SK-N-SH treated with all-trans-retinoic acid at 6 μM for 48 hours (cell line): ENCODE data around the gene PVALEF.

ENCODE experiments used
- ATAC-seq: fragments of 200-7000 bp; cut with Tn5 transposase; 3 replicates; pipeline ENCODE4 v1.9.1; 2020; ENCODE audit warnings: mild to moderate bottlenecking, moderate library complexity
- BACH2 ChIP-seq: fragments of 250-450 bp; sonication (Bioruptor Pico); IDR thresholded peaks from 2 replicates; pipeline ENCODE4 v1.9.0; 2021; ENCODE audit warnings: mild to moderate bottlenecking, borderline replicate concordance
- CSDC2 ChIP-seq: fragments of 250-450 bp; sonication (Bioruptor Pico); IDR thresholded peaks from 2 replicates; pipeline ENCODE4 v1.5.0; 2020; ENCODE audit warnings: mild to moderate bottlenecking, moderate library complexity
- ESRRG ChIP-seq: fragments of 250-450 bp; sonication (Bioruptor Pico); IDR thresholded peaks from 2 replicates; pipeline ENCODE4 v1.6.1; 2021; ENCODE audit warnings: mild to moderate bottlenecking
- ISL1 ChIP-seq: fragments of 250-450 bp; sonication (Bioruptor Pico); IDR thresholded peaks from 2 replicates; pipeline ENCODE4 v2.1.2; 2022; ENCODE audit warnings: mild to moderate bottlenecking, moderate library complexity
- PPARA ChIP-seq: fragments of 250-450 bp; sonication (Bioruptor Pico); IDR thresholded peaks from 2 replicates; pipeline ENCODE4 v1.5.0; 2020; ENCODE audit warnings: mild to moderate bottlenecking, borderline replicate concordance
- RARB ChIP-seq: fragments of 250-450 bp; sonication (Bioruptor Pico); IDR thresholded peaks from 2 replicates; pipeline ENCODE4 v1.8.0; 2021; ENCODE audit warnings: mild to moderate bottlenecking, moderate library complexity
- SNAI2 ChIP-seq: fragments of 250-450 bp; sonication (Bioruptor Pico); IDR thresholded peaks from 2 replicates; pipeline ENCODE4 v1.5.0; 2020; ENCODE audit warnings: mild to moderate bottlenecking, moderate library complexity
- TCF4 ChIP-seq: fragments of 250-450 bp; sonication (Bioruptor Pico); IDR thresholded peaks from 2 replicates; pipeline ENCODE4 v1.8.0; 2021; ENCODE audit warnings: mild to moderate bottlenecking, moderate library complexity, borderline replicate concordance
- TOX ChIP-seq: fragments of 250-450 bp; sonication (Bioruptor Pico); IDR thresholded peaks from 2 replicates; pipeline ENCODE4 v1.8.0; 2021; ENCODE audit warnings: mild to moderate bottlenecking, moderate library complexity, borderline replicate concordance
- TSHZ2 ChIP-seq: fragments of 250-450 bp; sonication (Bioruptor Pico); IDR thresholded peaks from 2 replicates; pipeline ENCODE4 v1.5.0; 2020; ENCODE audit warnings: mild to moderate bottlenecking, moderate library complexity
- ZFP3 ChIP-seq: fragments of 250-450 bp; sonication (Bioruptor Pico); IDR thresholded peaks from 2 replicates; pipeline ENCODE4 v1.5.0; 2020; ENCODE audit warnings: mild to moderate bottlenecking, moderate library complexity
- ZFP30 ChIP-seq: fragments of 450-650 bp; formaldehyde crosslinking; IDR thresholded peaks from 2 replicates; pipeline ENCODE4 v1.5.0; 2022; ENCODE audit warnings: mild to moderate bottlenecking, moderate library complexity
- ZNF565 ChIP-seq: fragments of 450-650 bp; formaldehyde crosslinking; conservative IDR thresholded peaks from 2 replicates; pipeline ENCODE4 v1.5.0; 2020; ENCODE audit warnings: low read depth, mild to moderate bottlenecking, moderate library complexity
- ZNF70 ChIP-seq: fragments of 450-650 bp; formaldehyde crosslinking; IDR thresholded peaks from 2 replicates; pipeline ENCODE4 v1.5.0; 2020; ENCODE audit warnings: mild to moderate bottlenecking, moderate library complexity
- ZNF8 ChIP-seq: fragments of 450-650 bp; formaldehyde crosslinking; IDR thresholded peaks from 2 replicates; pipeline ENCODE4 v1.5.0; 2020; ENCODE audit warnings: mild to moderate bottlenecking, moderate library complexity
- TF ChIP-seq, protein P1 (sequence below): fragments of 250-450 bp; sonication (Bioruptor Pico); IDR thresholded peaks from 2 replicates; pipeline ENCODE4 v1.8.0; 2021; ENCODE audit warnings: low read depth, mild to moderate bottlenecking, moderate library complexity, borderline replicate concordance
- TF ChIP-seq, protein P2 (sequence below): fragments of 250-450 bp; sonication (Bioruptor Pico); IDR thresholded peaks from 2 replicates; pipeline ENCODE4 v1.8.0; 2020; ENCODE audit warnings: mild to moderate bottlenecking, moderate library complexity, borderline replicate concordance
- TF ChIP-seq, protein P3 (sequence below): fragments of 250-450 bp; sonication (Bioruptor Pico); IDR thresholded peaks from 2 replicates; pipeline ENCODE4 v1.5.1; 2020; ENCODE audit warnings: low read depth, mild to moderate bottlenecking, moderate library complexity
- TF ChIP-seq, protein P4 (sequence below): fragments of 250-450 bp; sonication (Bioruptor Pico); IDR thresholded peaks from 2 replicates; pipeline ENCODE4 v1.5.1; 2021; ENCODE audit warnings: mild to moderate bottlenecking, moderate library complexity

Gene PVALEF

GRCh38 chr17:81228420-81228819 is 63.1 kb downstream of the PVALEF start:
- TF ChIP-seq, protein P1, sequence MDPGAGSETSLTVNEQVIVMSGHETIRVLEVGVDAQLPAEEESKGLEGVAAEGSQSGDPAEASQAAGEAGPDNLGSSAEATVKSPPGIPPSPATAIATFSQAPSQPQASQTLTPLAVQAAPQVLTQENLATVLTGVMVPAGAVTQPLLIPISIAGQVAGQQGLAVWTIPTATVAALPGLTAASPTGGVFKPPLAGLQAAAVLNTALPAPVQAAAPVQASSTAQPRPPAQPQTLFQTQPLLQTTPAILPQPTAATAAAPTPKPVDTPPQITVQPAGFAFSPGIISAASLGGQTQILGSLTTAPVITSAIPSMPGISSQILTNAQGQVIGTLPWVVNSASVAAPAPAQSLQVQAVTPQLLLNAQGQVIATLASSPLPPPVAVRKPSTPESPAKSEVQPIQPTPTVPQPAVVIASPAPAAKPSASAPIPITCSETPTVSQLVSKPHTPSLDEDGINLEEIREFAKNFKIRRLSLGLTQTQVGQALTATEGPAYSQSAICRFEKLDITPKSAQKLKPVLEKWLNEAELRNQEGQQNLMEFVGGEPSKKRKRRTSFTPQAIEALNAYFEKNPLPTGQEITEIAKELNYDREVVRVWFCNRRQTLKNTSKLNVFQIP, result no peak
- TF ChIP-seq TCF4 (CRISPR knock-in tag), result no peak
- no peak for TF ChIP-seq CSDC2 (CRISPR knock-in tag)
- TF ChIP-seq ISL1, result no peak
- TF ChIP-seq ZFP30, result no peak
- TF ChIP-seq, protein P2, sequence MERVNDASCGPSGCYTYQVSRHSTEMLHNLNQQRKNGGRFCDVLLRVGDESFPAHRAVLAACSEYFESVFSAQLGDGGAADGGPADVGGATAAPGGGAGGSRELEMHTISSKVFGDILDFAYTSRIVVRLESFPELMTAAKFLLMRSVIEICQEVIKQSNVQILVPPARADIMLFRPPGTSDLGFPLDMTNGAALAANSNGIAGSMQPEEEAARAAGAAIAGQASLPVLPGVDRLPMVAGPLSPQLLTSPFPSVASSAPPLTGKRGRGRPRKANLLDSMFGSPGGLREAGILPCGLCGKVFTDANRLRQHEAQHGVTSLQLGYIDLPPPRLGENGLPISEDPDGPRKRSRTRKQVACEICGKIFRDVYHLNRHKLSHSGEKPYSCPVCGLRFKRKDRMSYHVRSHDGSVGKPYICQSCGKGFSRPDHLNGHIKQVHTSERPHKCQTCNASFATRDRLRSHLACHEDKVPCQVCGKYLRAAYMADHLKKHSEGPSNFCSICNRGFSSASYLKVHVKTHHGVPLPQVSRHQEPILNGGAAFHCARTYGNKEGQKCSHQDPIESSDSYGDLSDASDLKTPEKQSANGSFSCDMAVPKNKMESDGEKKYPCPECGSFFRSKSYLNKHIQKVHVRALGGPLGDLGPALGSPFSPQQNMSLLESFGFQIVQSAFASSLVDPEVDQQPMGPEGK (CRISPR knock-in tag), result no peak
- TF ChIP-seq TSHZ2 (CRISPR knock-in tag), result no peak
- TF ChIP-seq, protein P3, sequence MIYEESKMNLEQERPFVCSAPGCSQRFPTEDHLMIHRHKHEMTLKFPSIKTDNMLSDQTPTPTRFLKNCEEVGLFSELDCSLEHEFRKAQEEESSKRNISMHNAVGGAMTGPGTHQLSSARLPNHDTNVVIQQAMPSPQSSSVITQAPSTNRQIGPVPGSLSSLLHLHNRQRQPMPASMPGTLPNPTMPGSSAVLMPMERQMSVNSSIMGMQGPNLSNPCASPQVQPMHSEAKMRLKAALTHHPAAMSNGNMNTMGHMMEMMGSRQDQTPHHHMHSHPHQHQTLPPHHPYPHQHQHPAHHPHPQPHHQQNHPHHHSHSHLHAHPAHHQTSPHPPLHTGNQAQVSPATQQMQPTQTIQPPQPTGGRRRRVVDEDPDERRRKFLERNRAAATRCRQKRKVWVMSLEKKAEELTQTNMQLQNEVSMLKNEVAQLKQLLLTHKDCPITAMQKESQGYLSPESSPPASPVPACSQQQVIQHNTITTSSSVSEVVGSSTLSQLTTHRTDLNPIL (CRISPR knock-in tag), result no peak
- no peak for TF ChIP-seq RARB (CRISPR knock-in tag)
- TF ChIP-seq, protein P4, sequence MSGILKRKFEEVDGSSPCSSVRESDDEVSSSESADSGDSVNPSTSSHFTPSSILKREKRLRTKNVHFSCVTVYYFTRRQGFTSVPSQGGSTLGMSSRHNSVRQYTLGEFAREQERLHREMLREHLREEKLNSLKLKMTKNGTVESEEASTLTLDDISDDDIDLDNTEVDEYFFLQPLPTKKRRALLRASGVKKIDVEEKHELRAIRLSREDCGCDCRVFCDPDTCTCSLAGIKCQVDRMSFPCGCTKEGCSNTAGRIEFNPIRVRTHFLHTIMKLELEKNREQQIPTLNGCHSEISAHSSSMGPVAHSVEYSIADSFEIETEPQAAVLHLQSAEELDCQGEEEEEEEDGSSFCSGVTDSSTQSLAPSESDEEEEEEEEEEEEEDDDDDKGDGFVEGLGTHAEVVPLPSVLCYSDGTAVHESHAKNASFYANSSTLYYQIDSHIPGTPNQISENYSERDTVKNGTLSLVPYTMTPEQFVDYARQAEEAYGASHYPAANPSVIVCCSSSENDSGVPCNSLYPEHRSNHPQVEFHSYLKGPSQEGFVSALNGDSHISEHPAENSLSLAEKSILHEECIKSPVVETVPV, result no peak
- TF ChIP-seq PPARA (CRISPR knock-in tag), result no peak
- TF ChIP-seq ZNF8, result no peak
- TF ChIP-seq BACH2 (CRISPR knock-in tag), result no peak
- TF ChIP-seq TOX, result no peak
- TF ChIP-seq ZFP3 (CRISPR knock-in tag), result no peak
- TF ChIP-seq SNAI2 (CRISPR knock-in tag), result no peak
- TF ChIP-seq ZNF70 (CRISPR knock-in tag), result no peak

DNA sequence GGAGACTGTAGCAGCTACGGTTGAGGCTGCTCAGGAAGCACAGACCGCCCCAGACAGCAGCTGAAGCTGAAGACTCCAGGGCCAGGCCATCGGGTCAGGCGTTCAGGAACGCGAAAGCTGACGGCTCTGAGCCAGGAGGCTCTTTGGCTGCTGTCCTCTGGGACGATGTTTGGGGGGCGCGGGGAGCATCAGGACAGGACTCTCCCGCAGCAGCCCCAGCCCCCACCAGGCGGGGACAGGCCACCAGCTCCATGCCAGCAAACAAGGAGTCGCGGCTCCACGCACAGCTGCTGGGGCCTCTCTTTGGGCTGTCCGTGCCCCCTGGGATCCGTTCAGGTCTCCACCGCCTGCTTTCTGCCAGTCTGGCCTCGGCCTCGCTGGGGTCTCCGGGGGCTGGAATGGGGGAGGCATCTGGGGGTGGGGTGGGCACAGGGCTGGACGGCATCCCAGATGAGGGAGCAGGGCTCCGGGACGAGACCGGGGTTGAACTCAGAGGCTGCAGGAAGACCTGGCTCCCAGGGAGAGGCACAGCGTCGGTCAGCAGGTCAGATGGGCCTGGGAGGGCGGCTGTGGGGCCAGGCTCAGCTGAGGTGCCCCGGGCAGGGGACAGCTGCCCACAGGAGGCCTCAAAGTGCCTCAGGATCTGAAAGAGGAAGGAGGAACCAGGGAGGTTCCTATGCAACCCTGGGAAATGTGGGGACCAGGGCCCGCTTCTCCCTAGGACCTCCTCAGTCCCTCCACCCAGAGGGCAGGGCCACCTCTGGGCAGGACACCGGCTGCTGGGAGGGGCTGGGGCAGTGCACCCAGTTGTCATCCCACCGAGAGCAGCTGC is 63.7 kb downstream of the PVALEF start:
- TF ChIP-seq CSDC2 (CRISPR knock-in tag) (no peak), ZNF565 (CRISPR knock-in tag) (no peak), SNAI2 (CRISPR knock-in tag) (no peak), ZNF70 (CRISPR knock-in tag) (no peak), ESRRG (CRISPR knock-in tag) (no peak), TCF4 (CRISPR knock-in tag) (no peak)
- TF ChIP-seq, protein P2 (CRISPR knock-in tag), result no peak
- TF ChIP-seq, protein P3 (CRISPR knock-in tag), result no peak
- no peak for ATAC-seq

More at GRCh38 chr17:81228420-81228819, 63.1 kb downstream of the PVALEF start:
- ATAC-seq, result no peak
